H1 (cell line): ENCODE data around the gene CDH1. TPM values are rescaled to one million over a fixed set of nuclear protein-coding genes. Genes with fewer than 3 reads are reported as not detected.

Experiments used
- CTCF ChIA-PET: fragments of 300-600 bp; sonication (Branson Sonifier 250); formaldehyde crosslinking; loops from one replicate; lab custom pipeline; 2021; ENCODE audit not compliant: partially characterized antibody; lab: Charles Lee
- POLR2A ChIA-PET: fragments of 300-600 bp; sonication (Branson Sonifier 250); formaldehyde crosslinking; loops from one replicate; lab custom pipeline; 2021; ENCODE audit warnings: inconsistent platforms; ENCODE audit not compliant: partially characterized antibody; lab: Charles Lee
- DNase-seq, 2 experiments: peaks; one replicate each; pipeline versions ENCODE4 v3.0.0 to v3.0.0-alpha.2; 2010 to 2022; ENCODE audit warnings: low spot score in 2 of 2, low read depth in 1 of 2, mixed read lengths in 1 of 2
- FAIRE-seq: peaks from 2 replicates; lab custom pipeline; 2011; peaks lifted over from hg19 to GRCh38; lab: Jason Lieb, UNC
- H2AFZ ChIP-seq: 2 replicates; pipeline ENCODE4 v1.8.1; 2012; ENCODE audit warnings: low read length, inconsistent platforms
- H2AK5ac ChIP-seq: 2 replicates; pipeline ENCODE4 v1.6.1; 2013; ENCODE audit warnings: low read depth, low read length
- H2BK120ac ChIP-seq: replicated peaks from 2 replicates; pipeline ENCODE3; 2013; ENCODE audit warnings: low read depth, low read length, inconsistent platforms
- H2BK12ac ChIP-seq: 2 replicates; pipeline ENCODE4 v1.6.1; 2013; ENCODE audit warnings: low read depth, low read length
- H2BK15ac ChIP-seq: 2 replicates; pipeline ENCODE4 v1.6.1; 2013; ENCODE audit warnings: low read length
- H2BK20ac ChIP-seq: 2 replicates; pipeline ENCODE4 v1.6.1; 2013; ENCODE audit warnings: low read length
- H2BK5ac ChIP-seq: 2 replicates; pipeline ENCODE4 v1.6.1; 2013; ENCODE audit warnings: low read depth, low read length
- H3K14ac ChIP-seq: 2 replicates; pipeline ENCODE4 v1.6.1; 2013; ENCODE audit warnings: inconsistent platforms; ENCODE audit not compliant: insufficient read length
- H3K18ac ChIP-seq: 2 replicates; pipeline ENCODE4 v1.6.1; 2013; ENCODE audit warnings: low read length; ENCODE audit errors: extremely low read depth
- H3K23ac ChIP-seq: 2 replicates; pipeline ENCODE4 v1.6.1; 2013; ENCODE audit warnings: inconsistent platforms; ENCODE audit not compliant: insufficient read length
- H3K23me2 ChIP-seq: 2 replicates; pipeline ENCODE4 v1.6.1; 2013; ENCODE audit warnings: low read depth, low read length
- H3K27ac ChIP-seq: 2 replicates; pipeline ENCODE4 v1.6.1; 2011; ENCODE audit warnings: low read depth, low read length, inconsistent platforms
- H3K27me3 ChIP-seq, 4 experiments: replicated peaks in 1 of 4; 1 replicate in 1 of 4; 2 replicates in 3 of 4; pipeline versions ENCODE4 v1.6.1 to v1.8.1; 2011 to 2013; ENCODE audit warnings: low read length in 3 of 4, mild to moderate bottlenecking in 3 of 4, inconsistent platforms in 2 of 4, mixed read lengths in 2 of 4, moderate library complexity in 1 of 4; ENCODE audit not compliant: control insufficient read depth in 3 of 4, insufficient read depth in 3 of 4; ENCODE audit errors: extremely low read depth in 1 of 4
- H3K36me3 ChIP-seq, 4 experiments: 2 replicates each; pipeline versions ENCODE4 v1.6.1 to v1.8.1; 2011 to 2013; ENCODE audit warnings: mild to moderate bottlenecking in 4 of 4, low read length in 3 of 4, moderate library complexity in 2 of 4, control low read depth in 1 of 4, inconsistent platforms in 1 of 4; ENCODE audit not compliant: insufficient read depth in 4 of 4, control insufficient read depth in 2 of 4
- H3K4ac ChIP-seq: replicated peaks from 2 replicates; pipeline ENCODE3; 2013; ENCODE audit warnings: low read length, low read depth, mixed read lengths, inconsistent platforms; ENCODE audit not compliant: insufficient read length
- H3K4me1 ChIP-seq, 4 experiments: replicated peaks in 1 of 4; 1 replicate in 1 of 4; 2 replicates in 3 of 4; pipeline versions ENCODE4 v1.6.1 to v1.8.1; 2011 to 2013; ENCODE audit warnings: low read length in 3 of 4, inconsistent platforms in 2 of 4, mixed read lengths in 1 of 4; ENCODE audit not compliant: insufficient read depth in 4 of 4, control insufficient read depth in 3 of 4
- H3K4me2 ChIP-seq, 2 experiments: 2 replicates each; pipeline versions ENCODE4 v1.6.1 to v1.8.1; 2011 to 2013; ENCODE audit warnings: low read depth in 2 of 2, low read length in 2 of 2, control low read depth in 1 of 2, inconsistent platforms in 1 of 2, mild to moderate bottlenecking in 1 of 2; ENCODE audit not compliant: insufficient read depth in 1 of 2
- H3K4me3 ChIP-seq, 4 experiments: fragments of 200-600, 300-600 bp in 1 of 4; sonication (generic), shearing (Covaris generic), sonication (Bioruptor Twin) in 1 of 4; 2 replicates each; pipeline versions ENCODE4 v1.5.1 to v1.8.1; 2011 to 2016; ENCODE audit warnings: low read length in 4 of 4, low read depth in 3 of 4, control low read depth in 2 of 4, inconsistent platforms in 2 of 4, mild to moderate bottlenecking in 2 of 4, mixed read lengths in 1 of 4, moderate library complexity in 1 of 4; ENCODE audit not compliant: insufficient read depth in 2 of 4; ENCODE audit errors: extremely low read depth in 1 of 4
- H3K56ac ChIP-seq: replicated peaks from 2 replicates; pipeline ENCODE3; 2013; ENCODE audit warnings: low read depth, mild to moderate bottlenecking, mixed read lengths, low read length, inconsistent platforms; ENCODE audit not compliant: insufficient read length
- H3K79me1 ChIP-seq: 2 replicates; pipeline ENCODE4 v1.6.1; 2013; ENCODE audit warnings: low read depth, low read length, control low read depth
- H3K79me2 ChIP-seq, 2 experiments: 2 replicates each; pipeline versions ENCODE4 v1.6.1 to v1.8.1; 2012 to 2013; ENCODE audit warnings: low read length in 2 of 2, mild to moderate bottlenecking in 2 of 2, inconsistent platforms in 1 of 2; ENCODE audit not compliant: insufficient read depth in 2 of 2, control insufficient read depth in 1 of 2
- H3K9ac ChIP-seq, 4 experiments: replicated peaks in 1 of 4; 1 replicate in 1 of 4; 2 replicates in 3 of 4; pipeline versions ENCODE4 v1.6.1 to v1.8.1; 2011 to 2013; ENCODE audit warnings: low read depth in 3 of 4, low read length in 3 of 4, control low read depth in 2 of 4, mild to moderate bottlenecking in 2 of 4, moderate library complexity in 2 of 4, inconsistent platforms in 1 of 4; ENCODE audit errors: extremely low read depth in 1 of 4
- H3K9me3 ChIP-seq, 2 experiments: 2 replicates each; pipeline versions ENCODE4 v1.6.1 to v1.8.1; 2012 to 2013; ENCODE audit warnings: mild to moderate bottlenecking in 2 of 2, moderate library complexity in 2 of 2, control low read depth in 1 of 2, inconsistent platforms in 1 of 2, low read depth in 1 of 2, low read length in 1 of 2, mixed read lengths in 1 of 2; ENCODE audit not compliant: insufficient read depth in 2 of 2
- H4K20me1 ChIP-seq, 2 experiments: replicated peaks in 1 of 2; 2 replicates each; pipeline versions ENCODE3 to v1.8.1; 2011 to 2013; ENCODE audit warnings: inconsistent platforms in 2 of 2, low read length in 2 of 2, mild to moderate bottlenecking in 1 of 2; ENCODE audit not compliant: insufficient read depth in 2 of 2, control insufficient read depth in 1 of 2
- H4K5ac ChIP-seq: 2 replicates; pipeline ENCODE4 v1.6.1; 2013; ENCODE audit warnings: low read length, low read depth, mixed read lengths, inconsistent platforms; ENCODE audit not compliant: insufficient read length
- H4K8ac ChIP-seq: 2 replicates; pipeline ENCODE4 v1.8.0; 2013; ENCODE audit warnings: mild to moderate bottlenecking, moderate library complexity, low read length, inconsistent platforms; ENCODE audit not compliant: insufficient read depth; ENCODE audit errors: extremely low read depth
- H4K91ac ChIP-seq: replicated peaks from 2 replicates; pipeline ENCODE3; 2013; ENCODE audit warnings: low read length, mixed read lengths, inconsistent platforms; ENCODE audit not compliant: insufficient read length
- CBX8 ChIP-seq: fragments of 300-800, 300-1000 bp; sonication (generic); IDR thresholded peaks from 2 replicates; pipeline ENCODE4 v1.7.1; 2016; ENCODE audit warnings: low read depth, low read length, borderline replicate concordance
- CEBPB ChIP-seq: IDR thresholded peaks from 2 replicates; pipeline ENCODE4 v1.6.1; 2012; ENCODE audit warnings: low read depth, low read length
- CHD2 ChIP-seq: IDR thresholded peaks from 2 replicates; pipeline ENCODE4 v1.6.1; 2012; ENCODE audit warnings: low read length, improper control_type of control experiment
- CTBP2 ChIP-seq: IDR thresholded peaks from 2 replicates; pipeline ENCODE4 v1.7.0; 2011; ENCODE audit warnings: borderline replicate concordance, mild to moderate bottlenecking, moderate library complexity, mixed read lengths, low read length; ENCODE audit not compliant: insufficient read depth, insufficient read length
- EGR1 ChIP-seq: IDR thresholded peaks from 2 replicates; pipeline ENCODE4 v1.6.1; 2011; ENCODE audit warnings: low read depth, low read length, borderline replicate concordance
- EP300 ChIP-seq, 2 experiments: IDR thresholded peaks; 1 replicate in 1 of 2; 2 replicates in 1 of 2; pipeline ENCODE4 v1.6.1; 2011 to 2012; ENCODE audit warnings: low read depth in 2 of 2, low read length in 2 of 2, mild to moderate bottlenecking in 2 of 2, borderline replicate concordance in 1 of 2, inconsistent platforms in 1 of 2, moderate library complexity in 1 of 2
- JUND ChIP-seq: IDR thresholded peaks from 2 replicates; pipeline ENCODE4 v1.6.1; 2011; ENCODE audit warnings: mild to moderate bottlenecking, improper control_type of control experiment, low read length
- KDM5A ChIP-seq: fragments of 200-600 bp; IDR thresholded peaks from 2 replicates; pipeline ENCODE4 v1.7.1; 2012; ENCODE audit warnings: mild to moderate bottlenecking, low read length, inconsistent platforms, mixed read lengths
- NANOG ChIP-seq: IDR thresholded peaks from 2 replicates; pipeline ENCODE4 v1.6.1; 2011; ENCODE audit warnings: low read length, low read depth, mild to moderate bottlenecking, inconsistent platforms; ENCODE audit not compliant: insufficient read depth, poor library complexity, severe bottlenecking
- POLR2AphosphoS5 ChIP-seq: IDR thresholded peaks from 2 replicates; pipeline ENCODE4 v1.6.1; 2011; ENCODE audit warnings: low read depth, low read length
- POU5F1 ChIP-seq: IDR thresholded peaks from 2 replicates; pipeline ENCODE4 v1.6.1; 2011; ENCODE audit warnings: low read depth, mild to moderate bottlenecking, low read length, moderate library complexity
- RBBP5 ChIP-seq: IDR thresholded peaks from 2 replicates; pipeline ENCODE4 v1.7.1; 2012; ENCODE audit warnings: low read depth, mild to moderate bottlenecking, inconsistent platforms, low read length, moderate library complexity, borderline replicate concordance
- RNF2 ChIP-seq: fragments of 200-900, 300-1000 bp; sonication (generic); IDR thresholded peaks from 2 replicates; pipeline ENCODE4 v1.7.1; 2016; ENCODE audit warnings: borderline replicate concordance, low read depth, mild to moderate bottlenecking, antibody characterized with exemption, low read length; ENCODE audit not compliant: poor library complexity, severe bottlenecking; ENCODE audit errors: missing control alignments
- SP4 ChIP-seq: IDR thresholded peaks from 2 replicates; pipeline ENCODE4 v1.6.1; 2012; ENCODE audit warnings: low read length, inconsistent platforms
- ZNF274 ChIP-seq: IDR thresholded peaks from 2 replicates; pipeline ENCODE4 v1.7.0; 2012; ENCODE audit warnings: low read length, borderline replicate concordance; ENCODE audit errors: extremely low read depth
- WGBS, 2 experiments: shearing (Covaris generic) in 1 of 2; methylation state at CpG; one replicate each; pipeline versions ENCODE4 v1.1.6 to v1.1.7; 2013 to 2015; ENCODE audit warnings: low lambda C conversion rate in 2 of 2, mixed read lengths in 2 of 2, inconsistent platforms in 1 of 2, low coverage in 1 of 2, missing lambda C conversion rate in 1 of 2; ENCODE audit not compliant: insufficient replicate concordance in 2 of 2, insufficient coverage in 1 of 2, insufficient read length in 1 of 2; ENCODE audit errors: extremely low coverage in 1 of 2, missing lambda C conversion rate in 1 of 2; 5-methylcytosine and 5-hydroxymethylcytosine counted together
- polyA plus RNA-seq, 7 experiments: library from polyadenylated mRNA; depleted of rRNA in 3 of 7; stranded (reverse) in 5 of 7; unstranded in 2 of 7; fragments of >200 nt in 5 of 7; fragments of 200-250 nt in 2 of 7; gene quantifications; 1 replicate in 5 of 7; 2 replicates in 1 of 7; 4 replicates in 1 of 7; pipeline versions ENCODE4 v1.2.1 to v1.2.3, GENCODE V29; 2011 to 2013; ENCODE audit warnings: missing spikeins in 2 of 7, mixed read lengths in 2 of 7
- total RNA-seq: library from RNA; stranded (reverse); fragmentation: NEBNext Ultra II Directional; extraction: Animal tissue kit (Norgen Biotek cat#: 25700); gene quantifications from 2 replicates; pipeline ENCODE4 v1.2.1, GENCODE V29; 2021

Gene CDH1
- total and polyA plus RNA-seq, 2 of the 8 experiments (the other 6 are each of a cell fraction or from before 2014, with no cell fraction given) = 133 to 265 TPM

GRCh38 chr16:68826652-68827051 lies 89.6 kb downstream of the CDH1 start:
- Histone ChIP-seq H3K27me3 (no peaks in the 10 kb centered on the region), H4K8ac (no peak overlapping the region), H2BK5ac (no peak overlapping the region), H3K14ac (no peak overlapping the region), H3K56ac (no peak overlapping the region), H3K23me2 (no peaks in the 10 kb centered on the region), H3K27ac (no peak overlapping the region), H3K4me3 (no peak overlapping the region), H4K5ac (no peak overlapping the region), H3K79me1 (no peaks in the 10 kb centered on the region), H3K4me2 (no peak overlapping the region), H3K9ac (no peak overlapping the region), H3K23ac (no peak overlapping the region), H3K79me2 (no peaks in the 10 kb centered on the region), H2BK15ac (no peak overlapping the region), H4K20me1 (no peaks in the 10 kb centered on the region), H2AFZ (no peak overlapping the region), H2BK20ac (no peak overlapping the region), H2BK120ac (no peak overlapping the region), H2BK12ac (no peak overlapping the region), H3K4me1 (no peaks in the 10 kb centered on the region), H3K36me3 (peaks cover 25 to 87% (median 69%) of the 10 kb centered on the region in 4 experiments), H3K4ac (no peak overlapping the region), H2AK5ac (no peak overlapping the region), H4K91ac (no peak overlapping the region), H3K18ac (no peak overlapping the region), H3K9me3 (no peaks in the 10 kb centered on the region)
- ChIA-PET CTCF (interaction anchor here (0.6 to 1.5 kb wide), 5 partner anchors 68 to 1446 kb away, joined by 3 read pairs; no protein-coding TSS in a partner anchor), POLR2A (no interaction called here)
- FAIRE-seq (no peak), DNase-seq (no peak)
- TF ChIP-seq SP4 (no peak), EGR1 (no peak), CTBP2 (no peak), NANOG (no peak), CHD2 (no peak), POU5F1 (no peak), KDM5A (no peak), CBX8 (no peak), RNF2 (no peak), EP300 (IDR thresholded peaks at IDR 0.05; ENCODE audit: borderline replicate concordance in 1 of 2, low read depth in 2 of 2, low read length in 2 of 2) (no peak), RBBP5 (no peak), JUND (no peak), POLR2AphosphoS5 (no peak), CEBPB (no peak), ZNF274 (no peak)
- WGBS, 2 experiments = 91% methylated on average over 6 of the region's 6 CpGs; no CpG with 5 or more reads in 1 of the 2 experiments
